PC-3 (cell line): Measurements from ENCODE around the gene LRRTM4. TPM values are rescaled to one million over a fixed set of nuclear protein-coding genes. Genes with fewer than 3 reads are reported as not detected.

Experiments used
- ATAC-seq: fragments of 200-7000 bp; cut with Tn5 transposase; 2 replicates; pipeline ENCODE4 v1.9.1; 2020; ENCODE audit warnings: mild to moderate bottlenecking, moderate library complexity
- BruUV-seq: library from RNA; stranded (reverse); fragments of 400-500 nt; replicated peaks from 2 replicates; lab custom pipeline; 2021; lab: Mats Ljungman, UMichigan
- CTCF ChIA-PET: fragments of 300-600 bp; sonication (Branson Sonifier 250); formaldehyde crosslinking; loops from one replicate; lab custom pipeline; 2022; ENCODE audit warnings: antibody characterized with exemption; lab: Charles Lee
- POLR2A ChIA-PET: fragments of 300-600 bp; sonication (Branson Sonifier 250); formaldehyde crosslinking; loops from one replicate; lab custom pipeline; 2022; ENCODE audit warnings: antibody characterized with exemption; ENCODE audit not compliant: unreplicated experiment; lab: Charles Lee
- DNase-seq: peaks from one replicate; pipeline ENCODE4 v3.0.0-alpha.2; 2015
- H2AFZ ChIP-seq: fragments of 300-600 bp; sonication (generic); 2 replicates; pipeline ENCODE4 v1.6.0; 2016; ENCODE audit warnings: antibody characterized with exemption, low read length
- H3F3A ChIP-seq: fragments of 300-600 bp; sonication (generic); one replicate; pipeline ENCODE4 v1.6.0; 2017; ENCODE audit warnings: antibody characterized with exemption, low read length, control low read depth, mild to moderate bottlenecking; ENCODE audit not compliant: unreplicated experiment
- H3K27ac ChIP-seq: fragments of 300-600 bp; sonication (generic); 2 replicates; pipeline ENCODE4 v1.5.1; 2016; ENCODE audit warnings: mild to moderate bottlenecking, low read length
- H3K27me3 ChIP-seq: fragments of 300-600 bp; sonication (generic); 2 replicates; pipeline ENCODE4 v1.6.1; 2016; ENCODE audit warnings: low read length, mixed read lengths
- H3K36me3 ChIP-seq: fragments of 300-600 bp; sonication (generic); 2 replicates; pipeline ENCODE4 v1.6.1; 2016; ENCODE audit warnings: low read depth, mixed run types, low read length, mixed read lengths
- H3K4me1 ChIP-seq: fragments of 300-600 bp; sonication (generic); 2 replicates; pipeline ENCODE4 v1.5.1; 2016; ENCODE audit warnings: low read length; ENCODE audit not compliant: insufficient read depth
- H3K4me2 ChIP-seq: fragments of 300-600 bp; sonication (generic); 2 replicates; pipeline ENCODE4 v1.6.0; 2016; ENCODE audit warnings: low read length
- H3K4me3 ChIP-seq: fragments of 300-600 bp; sonication (generic); 2 replicates; pipeline ENCODE4 v1.5.1; 2016; ENCODE audit warnings: mild to moderate bottlenecking, low read length, mixed read lengths
- H3K79me2 ChIP-seq: fragments of 300-600 bp; sonication (generic); 2 replicates; pipeline ENCODE4 v1.6.1; 2017; ENCODE audit warnings: low read length, mixed read lengths
- H3K9ac ChIP-seq: fragments of 300-600 bp; sonication (generic); 2 replicates; pipeline ENCODE4 v1.6.0; 2016; ENCODE audit warnings: mild to moderate bottlenecking, low read length
- H3K9me2 ChIP-seq: fragments of 300-600 bp; sonication (generic); replicated peaks from 2 replicates; pipeline ENCODE4 v1.6.1; 2016; ENCODE audit warnings: mixed run types, low read length, mixed read lengths
- H3K9me3 ChIP-seq: fragments of 300-600 bp; sonication (generic); 2 replicates; pipeline ENCODE4 v1.6.1; 2016; ENCODE audit warnings: low read length, mixed read lengths
- H4K20me1 ChIP-seq: fragments of 300-600 bp; sonication (generic); 2 replicates; pipeline ENCODE4 v1.6.1; 2016; ENCODE audit warnings: low read length, mixed read lengths
- EZH2 ChIP-seq: fragments of 300-600 bp; sonication (generic); IDR thresholded peaks from one replicate; pipeline ENCODE4 v1.6.1; 2017; ENCODE audit warnings: antibody characterized with exemption, mild to moderate bottlenecking, low read length; ENCODE audit not compliant: unreplicated experiment
- EZH2phosphoT487 ChIP-seq: fragments of 300-600 bp; sonication (generic); IDR thresholded peaks from 2 replicates; pipeline ENCODE4 v1.6.1; 2018; ENCODE audit warnings: mild to moderate bottlenecking, antibody characterized with exemption, low read length, borderline replicate concordance
- intact Hi-C: fragments of 100-400 bp; cut with micrococcal nuclease; formaldehyde crosslinking; loops from 2 replicates; pipeline ENCODE4 v1.9.0; 2023
- total RNA-seq: library from RNA; depleted of rRNA; stranded (reverse); fragments of >200 nt; gene quantifications from 2 replicates; pipeline ENCODE4 v1.2.3, GENCODE V29; 2014
- TF ChIP-seq, protein P1 (sequence below): fragments of 300-600 bp; sonication (generic); conservative IDR thresholded peaks from 2 replicates; pipeline ENCODE4 v1.5.1; 2017; ENCODE audit warnings: antibody characterized with exemption, low read depth, mild to moderate bottlenecking, low read length

Gene LRRTM4
- total RNA-seq, 1 experiment from 2014 or later = not detected

DNA sequence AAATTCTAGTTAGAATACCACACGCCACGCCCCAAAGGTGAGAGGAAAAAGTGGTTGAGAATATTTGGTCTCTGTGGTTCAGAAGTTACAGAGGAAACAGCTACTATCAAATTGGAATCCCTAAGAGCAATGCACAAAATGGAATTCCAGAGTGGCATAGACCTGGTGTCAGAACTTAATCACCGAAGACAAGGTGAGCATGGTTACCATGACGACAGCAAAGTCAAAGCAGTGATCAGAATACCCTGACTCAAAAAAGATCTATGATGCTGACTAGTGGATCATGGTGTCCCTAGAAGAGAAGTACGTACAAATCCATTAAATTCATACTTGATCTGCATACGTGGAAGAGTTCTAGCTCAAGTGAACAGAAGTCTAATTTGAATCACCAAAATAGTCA, 14.5 kb downstream of the LRRTM4 start:
- TF ChIP-seq EZH2 = no peak
- TF ChIP-seq EZH2phosphoT487 = no peak
- TF ChIP-seq, protein P1, sequence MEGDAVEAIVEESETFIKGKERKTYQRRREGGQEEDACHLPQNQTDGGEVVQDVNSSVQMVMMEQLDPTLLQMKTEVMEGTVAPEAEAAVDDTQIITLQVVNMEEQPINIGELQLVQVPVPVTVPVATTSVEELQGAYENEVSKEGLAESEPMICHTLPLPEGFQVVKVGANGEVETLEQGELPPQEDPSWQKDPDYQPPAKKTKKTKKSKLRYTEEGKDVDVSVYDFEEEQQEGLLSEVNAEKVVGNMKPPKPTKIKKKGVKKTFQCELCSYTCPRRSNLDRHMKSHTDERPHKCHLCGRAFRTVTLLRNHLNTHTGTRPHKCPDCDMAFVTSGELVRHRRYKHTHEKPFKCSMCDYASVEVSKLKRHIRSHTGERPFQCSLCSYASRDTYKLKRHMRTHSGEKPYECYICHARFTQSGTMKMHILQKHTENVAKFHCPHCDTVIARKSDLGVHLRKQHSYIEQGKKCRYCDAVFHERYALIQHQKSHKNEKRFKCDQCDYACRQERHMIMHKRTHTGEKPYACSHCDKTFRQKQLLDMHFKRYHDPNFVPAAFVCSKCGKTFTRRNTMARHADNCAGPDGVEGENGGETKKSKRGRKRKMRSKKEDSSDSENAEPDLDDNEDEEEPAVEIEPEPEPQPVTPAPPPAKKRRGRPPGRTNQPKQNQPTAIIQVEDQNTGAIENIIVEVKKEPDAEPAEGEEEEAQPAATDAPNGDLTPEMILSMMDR = no peak
- H3K9ac ChIP-seq = no peak overlapping the region
- no peak overlapping the region for H3K4me3 ChIP-seq
- no peaks in the 10 kb centered on the region for H4K20me1 ChIP-seq
- POLR2A ChIA-PET = no interaction called here
- ATAC-seq (no peak), DNase-seq (no peak)
- H3K4me2 ChIP-seq = no peak overlapping the region
- CTCF ChIA-PET = no interaction called here
- H3K79me2 ChIP-seq = no peaks in the 10 kb centered on the region
- 0 out of 2 replicates have a peak, but pooled peaks cover 5% of the 10 kb centered on the region for H3K9me3 ChIP-seq
- H3K27ac ChIP-seq = no peak overlapping the region
- intact Hi-C loops = no loop called here
- H3F3A ChIP-seq = no peaks in the 10 kb centered on the region
- BruUV-seq = no TSS peak
- H2AFZ ChIP-seq = no peak overlapping the region
- no peaks in the 10 kb centered on the region for H3K9me2 ChIP-seq
- H3K4me1 ChIP-seq = no peaks in the 10 kb centered on the region
- no peaks in the 10 kb centered on the region for H3K36me3 ChIP-seq
- no peaks in the 10 kb centered on the region for H3K27me3 ChIP-seq

DNA sequence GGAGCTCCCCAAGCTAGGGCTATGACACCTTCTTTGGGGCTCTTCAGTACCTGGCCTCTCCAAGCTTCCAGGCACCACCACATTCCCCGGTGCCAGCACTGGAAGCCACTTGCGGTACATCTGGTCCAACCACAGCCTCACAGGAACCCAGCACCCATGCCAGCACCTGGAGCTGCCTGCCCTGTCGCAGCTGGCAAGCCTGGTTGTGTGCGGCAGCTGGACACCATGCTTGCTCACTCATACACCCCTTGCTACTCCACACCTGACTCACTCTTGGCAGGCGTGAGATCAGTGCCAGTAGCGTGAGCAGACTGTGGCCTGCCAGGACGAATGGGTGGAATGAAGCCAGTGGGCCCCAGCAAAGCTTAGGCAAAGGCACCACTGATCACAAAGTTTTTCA, 34.0 kb downstream of the LRRTM4 start:
- BruUV-seq = no TSS peak

More for the DNA sequence above, 34.0 kb downstream of the LRRTM4 start:
- Histone ChIP-seq H3K9me2 (no peaks in the 10 kb centered on the region), H3K79me2 (no peaks in the 10 kb centered on the region), H3F3A (no peaks in the 10 kb centered on the region), H3K36me3 (no peaks in the 10 kb centered on the region), H2AFZ (no peak overlapping the region), H3K4me2 (no peak overlapping the region), H3K9ac (no peak overlapping the region), H3K4me1 (no peaks in the 10 kb centered on the region), H3K27ac (no peak overlapping the region), H4K20me1 (no peaks in the 10 kb centered on the region), H3K27me3 (no peaks in the 10 kb centered on the region), H3K4me3 (no peak overlapping the region), H3K9me3 (no peaks in the 10 kb centered on the region; the same call in 1 of the 2 replicates)
- DNase-seq = no peak
- POLR2A ChIA-PET = no interaction called here
- ATAC-seq = no peak
- intact Hi-C loops = no loop called here
- CTCF ChIA-PET = no interaction called here
- TF ChIP-seq EZH2 (no peak), EZH2phosphoT487 (no peak)
- TF ChIP-seq, protein P1 = no peak
